Body of pancreas (tissue), 4 donors: Measurements from ENCODE around the gene ST3GAL4.

Experiments
- CTCF ChIP-seq, 7 experiments: fragments of 450-650 bp in 4 of 7; fragments of 200-600 bp in 3 of 7; sonication (generic) in 3 of 7; IDR thresholded peaks; one replicate each; pipeline ENCODE4 v1.5.1; 2016 to 2019; ENCODE audit warnings: antibody characterized with exemption in 7 of 7
- POLR2A ChIP-seq, 3 donors: fragments of 450-650 bp; IDR thresholded peaks; one replicate each; pipeline ENCODE4 v1.6.1; 2016; ENCODE audit warnings: antibody characterized with exemption in 3 of 3, mild to moderate bottlenecking in 2 of 3

GRCh38 chr11:126347751-126348668 lies 7.5 kb upstream of the ST3GAL4 start:
- TF ChIP-seq CTCF (IDR thresholded peaks at IDR 0.05) (no peak), POLR2A (IDR thresholded peaks at IDR 0.05) (no peak)
